CMK (cell line): Measurements from ENCODE around the gene KLHL9.
"Not testable (repeated sequence)": the region's sequence is repeated elsewhere in the genome, so short reads cannot be mapped to it uniquely, and the experiment has no call there.

Experiments
- DNase-seq: peaks from one replicate; pipeline ENCODE4 v3.0.0-alpha.2; 2010; ENCODE audit warnings: low read depth

The KLHL9 gene

DNA sequence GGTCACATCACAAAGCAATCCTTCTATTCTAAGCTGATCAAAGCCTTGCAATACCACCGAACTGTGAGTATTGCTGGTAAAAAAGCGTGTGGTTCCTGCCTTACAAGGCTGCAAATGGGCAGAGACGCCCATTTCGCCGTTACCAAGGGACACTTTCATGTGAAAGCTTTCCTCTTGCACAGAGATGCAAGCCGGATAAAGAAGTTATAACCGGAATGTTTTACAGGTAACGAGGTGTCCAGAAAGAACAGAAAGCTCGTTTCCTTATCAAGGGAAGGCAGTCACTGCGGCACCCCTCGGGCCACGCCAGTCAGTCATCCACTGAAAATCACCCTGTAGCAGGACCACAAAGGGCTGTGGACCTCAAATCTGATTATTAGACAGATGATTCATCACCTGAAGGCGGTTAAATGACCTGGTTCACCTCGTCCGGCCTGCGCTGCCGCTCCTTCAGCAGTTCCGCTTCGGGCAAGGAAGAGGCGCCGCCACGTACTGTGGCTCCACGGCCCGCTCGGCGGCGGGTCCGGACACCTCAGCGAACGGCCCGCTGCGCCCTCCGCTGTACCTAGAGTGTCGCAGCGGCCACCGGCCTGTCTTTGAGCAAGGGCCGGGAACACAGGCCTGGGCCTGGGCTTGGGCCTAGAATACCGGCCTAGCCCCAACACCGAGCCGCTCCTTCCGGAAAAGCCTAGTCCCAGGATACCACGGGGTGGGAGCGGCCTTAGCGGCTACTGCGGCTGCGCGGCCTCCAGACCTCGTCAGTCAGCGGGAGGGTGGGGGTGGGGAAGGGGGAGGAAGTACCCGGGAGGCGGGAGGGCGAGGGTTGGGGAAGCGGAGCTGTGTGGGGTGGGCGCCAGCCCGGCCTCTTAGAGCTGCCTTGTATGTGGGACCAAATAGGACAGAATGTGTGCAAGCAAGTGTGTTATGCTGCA is at the start of gene KLHL9:
Gene KLHL9 (minus strand): TSS at position 704 of the 932 bp plus-strand sequence. CDS start 545 bp downstream, at position 159.
- DNase-seq: no peak

GRCh38 chr9:21383627-21384026 is 48.4 kb upstream of the KLHL9 start:
- DNase-seq: no peak

DNA sequence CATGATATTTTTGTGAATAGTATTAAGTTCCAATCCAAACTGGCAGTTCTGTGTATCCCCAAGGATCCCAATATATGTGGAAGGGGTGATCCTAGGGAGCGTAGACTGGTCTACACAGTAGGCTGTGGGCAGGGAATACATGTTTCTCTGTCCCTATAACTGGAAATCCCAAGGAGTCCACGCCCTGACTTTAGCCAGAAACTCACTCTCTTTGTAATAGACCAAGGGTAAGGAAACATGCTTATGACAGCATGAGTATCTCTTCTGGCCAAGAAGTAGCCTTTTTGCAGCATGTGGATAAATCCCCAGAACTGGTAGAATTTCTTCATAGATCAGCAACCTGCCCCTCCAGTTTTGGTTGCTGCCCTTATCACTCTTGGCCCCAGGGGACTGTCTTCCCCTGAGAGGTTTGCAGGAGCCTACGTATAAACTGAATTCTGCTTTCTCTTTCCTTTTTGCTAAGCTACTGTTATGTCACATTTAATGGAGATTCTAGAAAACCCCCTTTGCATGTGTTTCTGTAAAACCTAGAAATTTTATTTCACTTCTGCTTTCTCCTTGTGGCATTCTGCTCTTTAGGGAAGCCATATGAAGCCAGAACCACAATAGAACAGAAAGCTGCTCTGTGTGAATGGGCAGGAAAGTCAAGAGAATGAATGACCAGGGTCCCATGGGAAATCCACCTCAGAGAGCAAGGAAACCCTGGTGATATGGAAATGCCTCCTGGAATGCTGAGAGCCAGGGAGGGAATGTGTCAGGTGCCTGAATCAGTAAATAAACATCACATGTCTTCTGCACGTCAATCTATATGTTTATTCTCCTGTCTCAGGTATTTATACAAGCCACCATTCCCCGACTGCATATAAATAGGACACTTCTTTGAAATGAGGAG is 46.5 kb upstream of the KLHL9 start:
- DNase-seq: no peak

- not testable (repeated sequence) for DNase-seq
These were observed 36.3 kb upstream of the KLHL9 start for GRCh38 chr9:21371467-21371866.

DNA sequence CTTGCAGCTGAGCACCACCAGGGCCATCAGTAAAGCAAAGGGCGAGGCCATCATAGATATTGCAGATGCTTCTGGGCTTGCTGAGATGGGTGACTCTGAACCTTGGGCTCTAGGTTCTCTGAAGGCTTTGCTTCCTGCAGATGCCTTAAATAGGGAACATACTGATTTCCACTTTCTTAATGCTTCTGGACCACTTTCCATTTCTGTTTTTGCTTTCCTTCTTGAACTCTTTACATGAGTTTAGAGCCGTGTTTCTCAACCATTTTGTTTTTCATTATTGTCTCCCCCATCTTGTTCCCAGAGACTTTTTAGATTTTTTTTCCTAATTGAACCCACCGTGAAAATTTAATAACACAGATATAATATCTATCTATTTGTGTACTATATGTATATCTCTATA is 32.8 kb upstream of the KLHL9 start, which contains the start of gene IFNA13:
Gene IFNA13 (minus strand): TSS at position 101 of the 400 bp plus-strand sequence. CDS start 47 bp downstream, at position 54.
- DNase-seq: no peak

DNA sequence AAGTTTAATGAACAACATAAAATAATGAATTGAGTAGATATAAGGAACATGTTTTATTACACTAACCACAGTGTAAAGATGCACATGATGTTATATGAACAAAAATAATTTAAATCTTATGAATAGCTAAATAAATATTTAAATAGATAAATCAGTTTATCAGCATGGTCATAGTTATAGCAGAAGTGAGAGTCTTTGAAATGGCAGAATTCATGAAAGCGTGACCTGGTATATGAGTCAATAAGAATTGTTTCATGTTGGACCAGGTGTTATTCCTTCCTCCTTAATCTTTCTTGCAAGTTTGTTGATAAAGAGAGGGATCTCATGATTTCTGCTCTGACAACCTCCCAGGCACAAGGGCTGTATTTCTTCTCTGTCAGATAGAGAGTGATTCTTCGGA is 32.0 kb upstream of the KLHL9 start:
- DNase-seq: not testable (repeated sequence)

GRCh38 chr9:21362287-21362686 is 27.1 kb upstream of the KLHL9 start:
- DNase-seq: no peak

DNA sequence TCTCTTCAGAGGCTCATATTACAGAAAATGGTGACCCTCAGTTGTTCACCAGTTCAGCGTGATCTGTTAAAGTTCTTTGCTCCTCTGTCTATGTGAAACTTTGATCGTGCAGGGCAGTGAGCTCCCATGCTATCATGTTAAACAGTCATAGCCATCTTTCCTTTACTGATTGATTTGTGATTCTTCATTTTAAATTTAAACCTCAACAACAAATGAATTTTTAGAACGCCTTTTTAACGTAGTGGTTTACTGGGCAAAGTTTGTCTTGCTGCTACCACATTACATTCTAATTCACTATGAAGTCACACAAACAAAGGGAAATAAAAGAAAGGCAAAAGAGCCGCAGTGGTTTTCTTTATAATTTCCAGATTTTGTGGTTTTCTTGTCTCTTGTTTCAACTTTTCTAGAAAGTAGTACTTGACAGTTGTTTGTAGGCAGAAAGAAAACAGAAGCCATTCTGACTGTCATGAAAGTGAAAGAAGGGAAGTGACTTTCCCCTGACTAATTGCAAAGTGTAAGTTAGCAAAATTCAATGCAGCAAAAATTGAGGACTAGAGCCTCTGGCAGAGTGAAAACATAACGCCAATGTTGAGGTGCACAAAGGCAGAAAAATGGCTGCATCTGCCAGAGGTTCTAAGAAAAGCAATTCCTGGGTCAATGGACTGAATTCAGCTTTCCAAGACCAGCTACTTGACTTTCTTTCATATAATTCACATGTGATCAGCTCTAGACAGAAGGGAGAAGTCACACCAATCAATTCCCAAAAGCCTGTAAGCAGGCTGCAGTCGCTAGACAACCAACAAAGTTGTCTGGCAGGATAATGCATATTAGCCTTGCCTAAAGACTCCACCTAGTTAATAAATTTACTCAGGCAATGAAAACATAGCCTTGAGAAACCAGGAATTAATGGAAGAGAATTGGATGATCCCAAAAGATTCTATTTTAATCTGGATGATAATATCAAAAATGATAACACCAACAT is 22.6 kb upstream of the KLHL9 start:
- no peak for DNase-seq

GRCh38 chr9:21350787-21351186 is 15.6 kb upstream of the KLHL9 start, which contains the start of gene IFNA6:
TSS of gene IFNA6 (minus strand) at chr9:21350887. CDS start at chr9:21350887, 0 bp downstream.
- DNase-seq: no peak

GRCh38 chr9:21348430-21348970 is 13.3 kb upstream of the KLHL9 start:
- no peak for DNase-seq

DNA sequence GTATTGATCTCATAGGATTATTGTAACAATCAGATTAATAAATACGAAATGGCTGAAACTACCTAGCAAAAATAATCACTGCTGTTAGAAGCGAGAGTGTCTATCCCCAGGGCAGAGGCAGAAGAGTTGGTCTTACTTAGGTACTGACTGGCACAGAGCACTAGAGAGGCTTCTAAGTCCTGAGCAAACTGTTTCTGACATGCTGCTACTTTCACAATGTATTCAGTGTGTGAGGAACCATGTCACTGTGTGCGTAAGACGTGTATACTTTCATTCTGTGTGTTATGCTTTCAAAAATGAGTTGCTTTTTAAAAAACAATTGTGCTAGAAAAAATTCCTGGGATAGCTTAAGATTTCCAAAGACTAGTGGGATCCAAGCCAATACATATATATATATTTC is 5.5 kb upstream of the KLHL9 start:
- no peak for DNase-seq

DNA sequence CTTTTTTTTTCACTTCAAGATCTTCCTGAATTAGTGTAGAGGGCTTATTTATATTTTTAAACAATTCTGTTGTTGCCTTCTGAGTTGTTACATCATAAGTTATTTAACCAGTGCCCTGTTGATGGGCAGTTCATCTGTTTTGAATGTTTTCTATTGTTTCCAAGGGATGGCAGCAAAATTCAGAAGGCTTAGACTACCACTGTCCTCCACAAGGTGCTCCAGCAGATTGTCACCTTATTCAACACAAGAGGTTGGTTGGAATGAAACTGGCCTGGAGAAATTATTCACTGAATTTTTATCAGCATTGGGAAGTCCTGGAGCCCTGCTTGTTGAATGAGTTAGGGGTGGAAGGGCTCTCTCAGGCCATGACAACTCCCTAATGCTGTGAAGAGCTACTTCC is 1.3 kb upstream of the KLHL9 start:
- DNase-seq: no peak

DNA sequence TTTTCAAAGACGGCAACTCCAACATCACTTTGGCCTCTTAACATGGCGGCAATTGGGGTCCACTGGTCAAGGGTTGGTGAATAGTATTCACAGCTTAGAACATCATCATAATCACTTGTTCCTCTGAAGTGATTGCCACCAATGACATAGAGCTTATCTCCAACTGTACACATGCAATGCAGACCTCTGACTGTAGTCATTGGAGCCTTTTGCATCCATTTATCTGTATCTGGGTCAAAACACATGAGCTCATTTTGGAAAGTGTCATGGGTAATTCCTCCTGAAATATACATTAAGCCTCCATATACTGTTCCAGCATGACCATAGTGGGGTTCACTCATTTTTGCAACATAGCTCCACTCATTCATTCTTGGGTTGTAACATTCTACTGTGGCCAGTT is 2.0 kb downstream of the KLHL9 start:
- no peak for DNase-seq

- no peak for DNase-seq
These were observed 3.4 kb downstream of the KLHL9 start for GRCh38 chr9:21331676-21332402.

- no peak for DNase-seq
These were observed 8.6 kb downstream of the KLHL9 start for GRCh38 chr9:21326526-21327139.

- DNase-seq: no peak
These were observed 11.2 kb downstream of the KLHL9 start for GRCh38 chr9:21324047-21324446.

DNA sequence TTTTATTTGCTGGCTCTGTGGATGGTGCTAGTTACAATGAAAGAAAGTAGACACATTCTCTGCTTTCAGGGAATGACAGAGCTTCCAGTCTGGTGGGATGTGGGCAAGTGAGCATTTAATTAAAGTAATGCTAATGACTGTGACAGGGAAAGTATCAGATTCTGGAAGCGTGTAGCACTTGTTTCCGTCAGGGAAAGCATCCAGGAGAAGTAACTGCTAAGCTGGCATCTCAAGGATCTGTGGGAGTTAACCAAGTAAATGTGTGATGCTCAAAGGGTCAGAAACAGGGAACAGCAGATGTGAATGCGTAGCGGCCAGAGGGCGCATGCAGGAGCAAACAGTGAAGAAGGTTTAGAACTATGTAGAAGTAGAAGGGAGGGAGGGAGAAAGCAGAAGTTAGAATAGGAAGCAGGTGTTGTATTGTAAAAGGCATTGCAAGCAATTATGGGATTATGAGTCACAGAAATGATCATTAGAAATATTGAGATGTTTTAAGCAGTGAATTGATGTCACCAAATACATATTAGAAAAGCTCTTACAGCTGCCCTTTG is 12.2 kb downstream of the KLHL9 start:
- DNase-seq: no peak

GRCh38 chr9:21320465-21320864 is 14.7 kb downstream of the KLHL9 start:
- DNase-seq: no peak
